Vagina (tissue), 2 donors: ENCODE results near the gene LHFPL3.

Experiments used
- POLR2A ChIP-seq, 2 donors: fragments of 450-650 bp; IDR thresholded peaks; one replicate each; pipeline ENCODE4 v1.6.1; 2017; ENCODE audit warnings: antibody characterized with exemption in 2 of 2, mild to moderate bottlenecking in 2 of 2, moderate library complexity in 2 of 2
- POLR2AphosphoS5 ChIP-seq, 2 donors: sonication (generic); formaldehyde crosslinking; IDR thresholded peaks; one replicate each; pipeline ENCODE4 v1.9.0; 2017; ENCODE audit warnings: antibody characterized with exemption in 2 of 2, mild to moderate bottlenecking in 2 of 2, low read depth in 1 of 2; ENCODE audit not compliant: insufficient read depth in 1 of 2
- TF ChIP-seq, protein P1 (sequence below), 3 experiments: fragments of 450-650 bp in 2 of 3; fragments of 200-600 bp in 1 of 3; sonication (generic) in 1 of 3; IDR thresholded peaks; one replicate each; pipeline ENCODE4 v1.5.1; 2017 to 2019; ENCODE audit warnings: antibody characterized with exemption in 3 of 3, mild to moderate bottlenecking in 2 of 3, moderate library complexity in 2 of 3

DNA sequence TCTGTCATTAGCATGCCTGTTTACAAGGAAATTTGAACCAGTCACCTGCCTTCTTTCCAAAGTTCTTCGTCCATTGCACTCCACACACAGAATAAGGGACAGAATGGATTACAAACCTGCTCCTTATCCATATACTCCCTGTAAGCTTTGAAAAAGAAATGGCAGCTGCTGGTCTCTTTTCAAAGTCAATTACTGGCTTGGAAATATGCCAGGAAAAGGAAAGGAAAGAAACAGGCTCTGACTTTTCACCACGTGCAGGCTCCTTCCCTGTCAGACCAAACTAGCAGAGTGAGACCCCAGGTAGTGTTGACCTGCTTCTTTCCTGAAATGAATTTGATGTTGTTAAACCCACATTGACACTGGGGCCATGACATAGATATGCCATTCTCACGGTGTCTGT, 84.5 kb downstream of the LHFPL3 start:
- TF ChIP-seq POLR2A (IDR thresholded peaks at IDR 0.05) (no peak), POLR2AphosphoS5 (IDR thresholded peaks at IDR 0.05; ENCODE audit: insufficient read depth in 1 of 2, low read depth in 1 of 2) (no peak)
- TF ChIP-seq, protein P1, sequence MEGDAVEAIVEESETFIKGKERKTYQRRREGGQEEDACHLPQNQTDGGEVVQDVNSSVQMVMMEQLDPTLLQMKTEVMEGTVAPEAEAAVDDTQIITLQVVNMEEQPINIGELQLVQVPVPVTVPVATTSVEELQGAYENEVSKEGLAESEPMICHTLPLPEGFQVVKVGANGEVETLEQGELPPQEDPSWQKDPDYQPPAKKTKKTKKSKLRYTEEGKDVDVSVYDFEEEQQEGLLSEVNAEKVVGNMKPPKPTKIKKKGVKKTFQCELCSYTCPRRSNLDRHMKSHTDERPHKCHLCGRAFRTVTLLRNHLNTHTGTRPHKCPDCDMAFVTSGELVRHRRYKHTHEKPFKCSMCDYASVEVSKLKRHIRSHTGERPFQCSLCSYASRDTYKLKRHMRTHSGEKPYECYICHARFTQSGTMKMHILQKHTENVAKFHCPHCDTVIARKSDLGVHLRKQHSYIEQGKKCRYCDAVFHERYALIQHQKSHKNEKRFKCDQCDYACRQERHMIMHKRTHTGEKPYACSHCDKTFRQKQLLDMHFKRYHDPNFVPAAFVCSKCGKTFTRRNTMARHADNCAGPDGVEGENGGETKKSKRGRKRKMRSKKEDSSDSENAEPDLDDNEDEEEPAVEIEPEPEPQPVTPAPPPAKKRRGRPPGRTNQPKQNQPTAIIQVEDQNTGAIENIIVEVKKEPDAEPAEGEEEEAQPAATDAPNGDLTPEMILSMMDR (IDR thresholded peaks at IDR 0.05): no peak
